NAMALWA (cell line): ENCODE results near the gene NOS3.

ENCODE experiments used
- DNase-seq: peaks from one replicate; pipeline ENCODE4 v3.0.0-alpha.2; 2015; ENCODE audit warnings: low spot score

The NOS3 gene

GRCh38 chr7:150990416-150991186, at the start of gene NOS3:
TSS of gene NOS3 (plus strand) at chr7:150991017. CDS start at chr7:150993804, 2,787 bp downstream.
- DNase-seq = no peak

- no peak for DNase-seq
Measured at GRCh38 chr7:150941351-150942000, 49.3 kb upstream of the NOS3 start.

DNA sequence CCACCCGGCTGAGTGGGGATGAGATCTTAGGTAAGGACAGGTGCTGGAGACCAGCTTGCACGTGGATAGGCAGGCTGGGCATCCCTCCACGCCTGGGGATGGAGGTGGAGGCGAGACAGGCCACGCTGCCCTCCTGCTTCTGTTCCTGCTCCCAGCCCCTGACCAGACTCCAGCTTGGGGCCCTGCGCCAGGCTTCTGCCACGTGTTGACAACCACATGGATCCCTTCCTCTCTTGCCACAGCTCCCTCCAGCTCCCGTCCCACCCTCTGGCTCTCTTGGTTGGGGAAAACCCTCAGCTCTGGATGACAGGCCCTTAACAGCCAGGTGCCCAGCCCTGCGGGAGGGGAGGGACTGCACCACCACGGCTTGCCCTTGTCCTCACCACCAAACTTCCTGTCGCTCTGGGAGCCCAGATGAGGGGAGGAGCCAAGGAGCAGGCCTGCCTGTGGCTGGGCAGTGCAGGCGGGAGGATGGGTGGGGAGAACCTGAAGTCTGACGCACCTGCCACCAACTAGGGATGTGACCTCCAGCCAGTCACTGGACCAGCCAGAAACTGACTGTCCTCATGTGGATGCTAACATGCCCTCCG, 48.7 kb upstream of the NOS3 start:
- DNase-seq = peak; percentile 34

GRCh38 chr7:150942591-150943452, 48.0 kb upstream of the NOS3 start:
- DNase-seq = no peak

GRCh38 chr7:150943453-150943814, 47.4 kb upstream of the NOS3 start:
- no peak for DNase-seq

DNA sequence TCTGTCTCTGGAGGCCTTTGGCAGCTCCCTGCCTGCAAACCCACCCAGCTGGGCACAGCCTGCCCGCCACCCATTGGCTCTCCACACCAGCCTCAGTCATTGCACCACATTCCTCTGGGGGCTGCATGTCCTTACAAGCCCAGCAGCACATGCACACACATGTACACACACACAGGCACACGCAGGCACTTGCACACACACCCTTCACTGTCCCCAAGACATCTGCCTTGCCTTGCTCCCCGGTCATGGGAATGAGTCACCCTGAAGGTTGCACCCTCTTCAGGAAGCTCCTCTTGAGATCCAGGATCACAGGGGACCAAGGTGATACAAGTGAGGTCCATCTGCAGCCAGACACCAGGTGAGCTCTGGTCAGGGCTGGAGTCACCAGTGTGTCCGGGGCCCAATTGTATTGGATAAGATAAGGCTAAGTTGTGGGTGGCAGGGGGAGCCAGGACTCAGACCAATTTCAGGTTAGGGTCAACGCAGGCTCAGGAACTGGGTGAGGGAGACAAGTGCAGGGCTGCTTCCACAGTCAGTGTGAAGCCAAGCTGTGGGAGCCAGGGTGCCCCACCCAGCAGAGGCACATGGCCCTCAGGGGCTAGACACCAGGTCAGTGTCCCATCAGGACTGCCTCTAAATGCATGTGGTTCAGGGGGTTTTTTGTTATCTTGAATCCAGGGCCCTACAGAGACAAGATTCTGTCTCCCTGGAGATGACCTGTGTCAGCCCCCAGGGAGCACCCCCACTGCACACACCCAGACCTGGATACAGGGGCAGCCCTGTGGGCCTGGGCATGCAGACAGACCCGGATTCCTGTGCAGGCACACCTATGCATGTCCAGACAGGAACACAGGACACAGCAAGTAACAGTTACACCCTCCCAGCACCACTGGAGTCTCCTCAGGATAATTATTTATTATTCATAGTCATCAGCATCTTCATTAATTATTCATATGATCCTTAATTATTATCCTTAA, 46.5 kb upstream of the NOS3 start:
- DNase-seq = no peak

- no peak for DNase-seq
Measured at GRCh38 chr7:150945171-150945852, 45.5 kb upstream of the NOS3 start.

- DNase-seq = no peak
Measured at GRCh38 chr7:150945853-150946420, 44.9 kb upstream of the NOS3 start.

DNA sequence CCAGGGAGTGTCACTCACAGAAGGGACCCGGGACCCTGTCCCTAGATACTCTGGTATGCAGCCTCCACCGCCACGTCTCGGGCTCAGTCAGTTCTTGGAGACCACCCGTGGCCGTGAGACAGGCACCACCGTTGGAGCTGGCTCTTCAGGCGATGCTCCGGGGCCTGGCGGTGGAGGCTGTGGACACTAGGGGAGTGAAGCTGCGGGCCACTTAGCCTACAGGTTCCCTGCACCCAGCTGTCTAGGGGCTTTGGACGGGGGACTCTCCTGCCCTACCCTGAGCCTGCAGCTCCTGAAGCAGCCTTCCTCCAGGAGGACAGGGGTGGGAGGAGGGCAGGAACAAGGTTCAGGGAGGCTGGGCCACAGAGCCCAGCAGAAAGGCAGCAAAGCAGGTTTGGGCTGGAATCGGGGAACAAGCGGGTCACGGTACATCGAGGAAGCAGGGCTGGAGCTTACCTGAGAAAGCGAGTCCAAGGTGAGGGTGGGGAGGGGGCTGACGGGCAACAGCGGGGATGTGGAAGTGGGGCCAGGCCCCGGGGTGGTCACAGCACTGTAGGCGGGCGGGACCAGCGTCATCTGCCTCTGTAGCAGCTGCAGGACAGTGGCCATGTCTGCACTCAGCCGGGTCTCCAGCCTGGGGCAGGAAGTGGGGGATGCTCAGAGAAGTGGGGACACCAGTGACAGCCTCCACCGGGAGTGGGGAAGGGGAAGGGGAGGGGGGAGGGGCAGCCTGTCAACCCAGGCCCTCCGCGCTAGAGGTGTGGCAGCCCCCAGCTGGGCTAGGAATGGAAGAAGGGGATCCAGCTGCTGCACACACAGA, 44.2 kb upstream of the NOS3 start:
- DNase-seq = no peak

GRCh38 chr7:150947241-150947745, 43.5 kb upstream of the NOS3 start:
- DNase-seq = no peak

DNA sequence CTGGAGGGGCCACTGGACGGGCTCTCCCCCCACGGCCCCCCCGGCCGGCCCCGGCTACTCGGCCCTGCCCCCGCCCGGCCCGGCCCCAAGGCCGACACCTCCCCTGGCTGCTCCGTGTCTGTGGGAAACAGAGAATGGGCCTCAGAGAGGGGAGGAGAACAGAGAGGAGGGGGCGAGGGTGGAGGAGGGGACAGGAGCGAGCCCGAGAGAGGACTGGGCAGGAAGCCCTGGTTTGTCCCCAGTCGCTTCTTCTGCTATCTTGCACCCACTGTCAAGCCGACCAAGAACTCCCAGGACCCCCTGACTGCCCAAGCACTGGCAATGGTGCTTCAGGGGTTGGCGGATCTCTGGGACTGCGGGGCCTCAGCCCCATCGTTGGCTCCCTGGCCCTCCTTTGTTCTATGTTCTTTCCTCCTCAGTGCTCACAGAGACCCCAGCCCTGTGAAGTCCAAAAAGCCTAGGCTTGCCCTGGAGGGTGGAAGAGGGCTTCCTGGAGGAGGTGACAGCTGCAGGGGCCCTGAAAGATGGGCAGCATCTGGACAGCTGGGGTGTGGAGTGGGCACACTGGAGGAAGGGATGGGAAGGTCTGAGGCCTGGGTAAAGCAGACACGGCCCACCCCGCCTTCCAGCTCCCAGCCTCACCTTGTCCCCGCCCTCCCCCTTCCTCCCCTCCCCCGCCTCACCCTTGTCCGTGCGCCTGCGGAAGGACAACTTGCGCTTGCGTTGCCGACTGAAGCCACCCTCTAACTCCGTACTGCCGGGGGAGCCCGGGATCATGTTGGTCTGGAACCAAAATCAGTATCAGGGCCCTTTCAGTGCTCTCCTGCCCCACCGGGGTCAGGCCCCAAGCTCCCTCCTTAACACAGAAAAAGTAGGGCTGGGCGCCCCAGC, 42.8 kb upstream of the NOS3 start:
- no peak for DNase-seq

DNA sequence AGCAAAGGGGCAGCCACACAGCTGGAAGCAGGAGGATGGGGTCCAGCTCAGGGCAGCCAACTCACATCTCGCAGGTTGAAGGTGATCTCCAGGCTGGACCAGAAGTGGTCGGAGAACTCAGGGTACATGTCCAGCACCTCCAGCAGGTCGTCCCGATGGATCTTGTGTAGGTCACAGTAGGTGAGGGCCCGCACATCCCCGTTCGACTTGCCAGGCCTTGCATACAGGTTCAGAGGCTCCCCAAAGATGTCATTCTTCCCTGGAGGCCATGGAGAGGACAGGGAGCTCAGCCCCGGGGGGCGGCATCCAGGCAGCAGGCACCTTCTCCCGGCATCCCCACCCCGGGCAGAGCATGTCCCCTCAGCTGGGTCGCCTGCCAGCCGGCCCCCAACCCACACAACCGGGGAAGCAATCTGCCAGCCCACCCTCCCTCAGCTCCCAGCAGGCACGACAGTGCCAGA, 42.0 kb upstream of the NOS3 start:
- DNase-seq = no peak

GRCh38 chr7:150949564-150949963, 41.3 kb upstream of the NOS3 start:
- no peak for DNase-seq

GRCh38 chr7:150949971-150950491, 40.8 kb upstream of the NOS3 start:
- DNase-seq = no peak

- no peak for DNase-seq
Measured at GRCh38 chr7:150950496-150951180, 40.2 kb upstream of the NOS3 start.

DNA sequence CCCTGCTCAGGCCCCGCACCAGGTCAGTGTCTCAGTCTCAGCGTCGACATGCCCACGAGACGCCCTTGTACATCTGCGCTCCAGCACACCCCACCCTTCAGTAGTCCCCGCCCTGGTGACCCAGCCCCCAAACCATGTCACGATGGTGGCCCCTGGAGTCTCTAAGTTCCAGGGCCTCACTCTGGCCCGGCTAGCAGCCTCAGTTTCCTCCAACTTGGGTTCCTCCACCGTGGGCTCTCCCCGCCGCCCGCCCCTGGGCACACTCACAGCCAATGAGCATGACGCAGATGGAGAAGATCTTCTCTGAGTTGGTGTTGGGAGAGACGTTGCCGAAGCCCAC, 39.7 kb upstream of the NOS3 start:
- no peak for DNase-seq

DNA sequence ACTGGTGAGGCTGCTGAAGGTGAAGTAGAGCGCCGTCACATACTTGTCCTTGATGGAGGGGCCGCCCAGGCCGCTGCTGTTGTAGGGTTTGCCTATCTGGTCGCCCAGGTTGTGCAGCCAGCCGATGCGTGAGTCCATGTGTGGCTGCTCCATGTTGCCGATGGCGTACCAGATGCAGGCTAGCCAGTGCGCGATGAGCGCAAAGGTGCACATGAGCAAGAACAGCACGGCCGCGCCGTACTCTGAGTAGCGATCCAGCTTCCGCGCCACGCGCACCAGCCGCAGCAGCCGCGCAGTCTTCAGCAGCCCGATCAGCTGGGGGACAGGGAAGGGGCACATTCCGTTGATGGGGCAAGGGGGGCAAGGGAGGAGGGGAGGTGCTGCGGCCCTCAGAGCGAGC, 39.3 kb upstream of the NOS3 start:
- no peak for DNase-seq
